ENCODE measurements around the gene GCA.
A peak's percentile ranks its signal among the peaks of the same experiment; 100 is the strongest.

Gene GCA

DNA sequence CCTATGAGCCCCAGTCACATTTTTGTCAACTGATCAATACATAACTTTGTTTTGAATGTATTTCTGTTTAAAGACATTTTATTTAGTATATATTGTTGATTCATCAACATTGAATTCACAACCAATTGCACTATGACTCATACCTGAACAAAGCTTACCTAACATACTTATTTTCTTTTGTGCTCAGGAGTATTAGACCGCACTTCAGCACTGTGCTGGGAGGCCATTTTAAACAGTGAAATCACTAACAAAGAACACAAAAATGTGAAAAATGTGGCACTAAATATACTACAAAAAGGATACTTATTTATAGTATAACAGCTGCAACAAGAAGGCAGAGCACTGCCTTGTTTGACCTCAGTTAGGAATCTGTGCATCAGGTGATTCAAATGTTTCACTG, 13.1 kb upstream of the GCA start:
- no peak for FAIRE-seq
- TF ChIP-seq POLR2AphosphoS5 (IDR thresholded peaks at IDR 0.05; ENCODE audit: low read depth, low read length) (no peak), POLR2A (IDR thresholded peaks at IDR 0.05; ENCODE audit: low read depth, low read length) (no peak)
- no peak for DNase-seq (ENCODE audit: insufficient read length)

DNA sequence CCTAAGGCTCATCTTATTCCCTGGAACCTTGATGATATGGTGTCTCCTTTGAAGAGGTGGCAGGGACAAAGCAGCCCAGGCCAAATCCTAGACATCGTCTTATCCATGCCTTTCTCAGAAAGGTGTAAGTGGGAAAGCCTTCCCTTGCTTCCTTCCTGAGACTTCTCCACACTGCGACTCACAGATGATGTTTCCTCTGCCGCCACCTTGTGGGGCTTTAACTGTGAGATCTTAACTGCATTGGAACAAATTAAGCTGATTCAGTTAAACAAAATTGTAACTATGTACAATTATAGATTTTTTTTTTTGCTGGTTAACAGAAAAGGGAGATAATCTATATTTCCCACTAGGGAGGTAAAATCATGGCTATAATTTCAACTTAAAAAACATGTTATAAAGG, 10.0 kb upstream of the GCA start:
- TF ChIP-seq POLR2AphosphoS5 (IDR thresholded peaks at IDR 0.05; ENCODE audit: low read depth, low read length) (no peak), TAF1 (IDR thresholded peaks at IDR 0.05; ENCODE audit: borderline replicate concordance, low read depth, low read length) (no peak), POLR2A (IDR thresholded peaks at IDR 0.05; ENCODE audit: low read depth, low read length) (no peak)
- DNase-seq (ENCODE audit: insufficient read length) (no peak), FAIRE-seq (no peak)

DNA sequence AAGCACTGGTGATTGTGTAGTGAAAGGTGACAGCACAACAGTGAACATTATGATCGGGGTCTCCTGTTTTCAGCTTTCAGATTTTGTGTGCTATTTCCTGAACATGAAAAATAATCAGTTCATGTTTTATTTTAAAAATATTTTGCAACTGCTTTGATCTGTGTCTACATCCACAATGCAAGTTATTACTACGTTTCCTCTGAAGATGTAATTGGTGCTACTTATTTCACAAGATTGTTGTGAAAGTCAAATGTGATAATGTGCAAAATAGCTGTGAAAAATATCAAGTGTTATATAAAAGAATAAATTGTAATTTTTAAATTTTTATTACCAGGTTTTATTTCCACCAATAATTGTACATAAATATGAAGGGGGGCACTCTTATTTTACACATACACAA, 6.1 kb upstream of the GCA start:
- TF ChIP-seq POLR2AphosphoS5 (IDR thresholded peaks at IDR 0.05; ENCODE audit: low read depth, low read length) (no peak), TAF1 (IDR thresholded peaks at IDR 0.05; ENCODE audit: borderline replicate concordance, low read depth, low read length) (no peak), POLR2A (IDR thresholded peaks at IDR 0.05; ENCODE audit: low read depth, low read length) (no peak)
- DNase-seq (ENCODE audit: insufficient read length) (no peak), FAIRE-seq (no peak)

DNA sequence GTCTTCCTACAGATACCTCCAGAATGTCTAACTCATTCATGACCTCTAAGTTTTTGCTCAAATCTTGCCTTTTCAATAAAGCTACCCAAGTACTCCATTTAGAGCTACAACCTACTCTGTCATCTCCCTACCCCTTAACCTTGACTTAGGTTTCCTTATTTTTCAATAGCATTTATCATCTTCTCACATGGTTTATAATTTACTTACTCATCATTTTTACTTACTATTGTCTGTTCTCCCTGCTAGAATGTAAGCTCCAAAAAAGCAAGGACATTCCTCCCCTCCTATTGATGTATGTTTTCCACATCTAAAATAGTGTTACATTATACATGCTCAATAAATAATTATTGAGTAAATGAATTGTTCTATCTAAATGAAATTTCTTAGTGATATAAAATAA, 3.1 kb upstream of the GCA start:
- FAIRE-seq (no peak), DNase-seq (ENCODE audit: insufficient read length) (no peak)
- no peak for TF ChIP-seq POLR2AphosphoS5 (IDR thresholded peaks at IDR 0.05; ENCODE audit: low read depth, low read length)
- TF ChIP-seq TAF1 (IDR thresholded peaks at IDR 0.05; ENCODE audit: borderline replicate concordance, low read depth, low read length) = no peak
- TF ChIP-seq POLR2A (IDR thresholded peaks at IDR 0.05; ENCODE audit: low read depth, low read length) = no peak

DNA sequence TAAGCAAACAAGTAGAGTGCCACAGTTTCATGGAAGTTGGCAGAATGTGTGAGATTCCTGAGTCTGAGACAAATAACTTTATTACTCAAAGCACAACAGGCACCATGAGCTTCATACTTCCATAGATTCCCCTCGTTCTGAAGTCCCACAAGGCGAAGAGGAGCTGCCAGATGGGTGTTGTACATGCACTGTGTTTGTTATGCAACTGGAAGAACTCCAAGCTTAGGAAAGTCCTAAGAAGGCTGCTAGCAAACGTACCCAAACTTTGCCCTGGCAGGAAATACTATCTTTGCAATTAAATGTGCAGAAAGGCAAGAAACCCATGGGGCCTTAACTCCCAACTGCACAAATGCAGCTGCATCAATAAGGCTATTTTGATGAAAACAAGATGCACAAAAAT, 1.6 kb upstream of the GCA start:
- DNase-seq (ENCODE audit: insufficient read length) = no peak
- FAIRE-seq = no peak
- TF ChIP-seq POLR2AphosphoS5 (IDR thresholded peaks at IDR 0.05; ENCODE audit: low read depth, low read length) (no peak), TAF1 (IDR thresholded peaks at IDR 0.05; ENCODE audit: borderline replicate concordance, low read depth, low read length) (no peak), POLR2A (IDR thresholded peaks at IDR 0.05; ENCODE audit: low read depth, low read length) (no peak)

DNA sequence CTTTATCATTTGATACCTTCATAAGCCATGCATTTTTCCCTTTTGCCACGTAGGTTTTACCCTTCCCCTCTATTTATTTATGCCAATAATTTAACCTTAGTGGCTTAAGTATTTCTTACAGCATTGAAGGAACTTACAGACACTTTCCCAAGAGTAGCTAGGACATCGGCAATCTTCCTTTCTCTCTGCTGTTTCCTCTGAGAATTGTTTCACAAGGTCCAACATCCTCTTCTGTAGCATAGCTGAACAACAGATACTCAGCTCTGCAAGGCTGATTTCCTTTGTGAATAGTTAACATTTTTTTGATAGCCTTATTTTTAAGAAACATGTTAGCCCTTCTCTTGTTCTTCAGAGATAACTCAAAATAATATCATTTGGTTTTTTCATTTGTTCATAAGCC, 1.1 kb upstream of the GCA start:
- no peak for TF ChIP-seq TAF1 (IDR thresholded peaks at IDR 0.05; ENCODE audit: borderline replicate concordance, low read depth, low read length)
- no peak for TF ChIP-seq POLR2AphosphoS5 (IDR thresholded peaks at IDR 0.05; ENCODE audit: low read depth, low read length)
- no peak for TF ChIP-seq POLR2A (IDR thresholded peaks at IDR 0.05; ENCODE audit: low read depth, low read length)
- DNase-seq (ENCODE audit: insufficient read length) (no peak), FAIRE-seq (no peak)

DNA sequence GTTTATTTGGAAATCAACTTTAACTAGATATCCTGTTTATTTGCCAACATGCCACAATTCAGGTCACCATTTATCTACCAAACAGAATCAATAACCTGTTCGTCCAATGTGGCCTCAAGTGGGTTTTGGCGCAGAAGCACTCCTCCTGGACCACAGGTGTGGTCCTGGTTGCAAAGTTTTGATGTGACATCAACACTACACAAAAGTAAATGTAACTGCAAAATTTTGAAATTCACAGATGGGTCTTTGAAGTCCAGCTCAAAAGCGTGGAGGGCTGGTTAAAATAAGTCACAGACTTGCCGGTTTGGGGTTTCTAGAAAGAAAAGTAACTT, 474 bp upstream of the GCA start:
- TF ChIP-seq TAF1 (IDR thresholded peaks at IDR 0.05; ENCODE audit: borderline replicate concordance, low read depth, low read length) (no peak), POLR2A (IDR thresholded peaks at IDR 0.05; ENCODE audit: low read depth, low read length) (no peak), POLR2AphosphoS5 (IDR thresholded peaks at IDR 0.05; ENCODE audit: low read depth, low read length) (no peak)
- DNase-seq (ENCODE audit: insufficient read length) = no peak
- FAIRE-seq = no peak

DNA sequence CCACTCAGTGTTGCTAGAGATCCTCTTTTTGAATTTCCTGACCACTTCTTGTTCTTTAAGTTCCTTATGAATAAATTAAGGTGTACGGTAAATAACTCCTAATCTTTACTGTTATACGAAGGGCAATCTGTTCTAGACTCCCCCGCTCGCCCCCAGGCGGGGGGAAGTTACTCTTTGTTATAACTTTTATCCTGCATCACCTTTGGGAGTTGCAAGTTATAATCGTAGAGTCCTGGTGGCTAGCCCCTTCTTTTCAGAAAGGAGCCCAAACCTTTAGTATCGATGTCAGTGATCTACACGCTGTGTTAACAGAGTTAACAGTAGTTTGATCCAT, 652 bp downstream of the GCA start:
- DNase-seq (ENCODE audit: insufficient read length) (no peak), FAIRE-seq (peak; percentile 14)
- TF ChIP-seq POLR2A (IDR thresholded peaks at IDR 0.05; ENCODE audit: low read depth, low read length) (no peak), POLR2AphosphoS5 (IDR thresholded peaks at IDR 0.05; ENCODE audit: low read depth, low read length) (no peak), TAF1 (IDR thresholded peaks at IDR 0.05; ENCODE audit: borderline replicate concordance, low read depth, low read length) (no peak)

DNA sequence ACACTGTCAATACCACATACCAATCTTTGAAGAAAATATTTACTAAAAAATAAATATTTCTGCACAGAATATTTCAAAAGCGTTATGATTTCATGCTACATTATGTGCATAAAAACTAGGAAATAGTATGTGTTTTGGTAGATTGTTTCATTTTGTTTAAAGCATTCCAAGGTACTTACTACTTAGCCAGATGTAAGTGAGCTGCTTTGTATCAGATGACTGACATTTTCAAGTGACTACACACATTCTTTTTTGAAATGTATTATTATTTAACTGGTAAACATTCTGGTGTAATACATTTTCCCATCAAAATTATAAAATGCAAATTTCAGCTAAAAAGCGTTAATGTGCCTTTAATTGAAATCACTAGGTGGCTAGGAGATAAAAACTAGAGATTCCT, 21.5 kb downstream of the GCA start:
- FAIRE-seq = no peak
- no peak for TF ChIP-seq POLR2A (IDR thresholded peaks at IDR 0.05; ENCODE audit: low read depth, low read length)
- no peak for TF ChIP-seq POLR2AphosphoS5 (IDR thresholded peaks at IDR 0.05; ENCODE audit: low read depth, low read length)
- TF ChIP-seq TAF1 (IDR thresholded peaks at IDR 0.05; ENCODE audit: borderline replicate concordance, low read depth, low read length) = no peak
- no peak for DNase-seq (ENCODE audit: insufficient read length)

DNA sequence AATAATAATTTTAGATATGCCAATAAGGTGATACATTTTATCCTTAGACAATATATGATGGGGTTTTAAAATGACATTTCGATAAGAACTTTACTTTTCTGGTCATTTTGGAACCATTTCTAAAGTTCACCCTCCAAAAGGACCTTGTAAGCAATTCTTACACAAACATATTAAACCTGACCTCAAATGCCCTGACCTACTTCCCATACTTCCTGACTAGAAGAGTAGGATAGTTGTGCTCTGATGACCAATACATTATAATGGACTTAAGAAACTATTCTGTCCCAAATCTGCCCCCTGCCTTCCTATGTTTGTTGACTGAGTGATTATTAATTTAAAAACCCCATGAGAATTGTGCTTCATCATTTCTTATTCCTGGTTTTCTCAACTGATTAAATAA, 24.6 kb downstream of the GCA start:
- FAIRE-seq = no peak
- DNase-seq (ENCODE audit: insufficient read length) = no peak
- TF ChIP-seq TAF1 (IDR thresholded peaks at IDR 0.05; ENCODE audit: borderline replicate concordance, low read depth, low read length) (no peak), POLR2AphosphoS5 (IDR thresholded peaks at IDR 0.05; ENCODE audit: low read depth, low read length) (no peak), POLR2A (IDR thresholded peaks at IDR 0.05; ENCODE audit: low read depth, low read length) (no peak)

DNA sequence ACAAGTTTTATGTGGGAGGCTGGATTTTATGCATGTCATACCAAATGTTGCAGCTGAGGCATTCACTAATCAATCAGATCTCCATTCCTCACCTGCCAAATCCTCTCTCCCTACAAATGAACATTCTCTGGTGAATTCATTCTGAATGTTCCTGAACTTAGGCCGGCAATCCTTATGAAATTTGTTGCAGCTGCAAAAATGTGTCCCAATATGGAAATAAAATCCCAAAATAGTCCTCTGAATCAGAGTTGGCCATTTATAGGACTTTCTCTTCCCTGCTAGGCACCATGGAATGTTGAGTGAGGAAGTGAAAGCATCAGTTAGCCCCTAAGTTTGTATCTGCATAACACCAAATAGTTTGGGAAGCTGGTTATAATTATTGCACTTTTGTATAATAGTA, 25.6 kb downstream of the GCA start:
- no peak for FAIRE-seq
- no peak for DNase-seq (ENCODE audit: insufficient read length)
- no peak for TF ChIP-seq POLR2A (IDR thresholded peaks at IDR 0.05; ENCODE audit: low read depth, low read length)
- no peak for TF ChIP-seq TAF1 (IDR thresholded peaks at IDR 0.05; ENCODE audit: borderline replicate concordance, low read depth, low read length)
- no peak for TF ChIP-seq POLR2AphosphoS5 (IDR thresholded peaks at IDR 0.05; ENCODE audit: low read depth, low read length)

DNA sequence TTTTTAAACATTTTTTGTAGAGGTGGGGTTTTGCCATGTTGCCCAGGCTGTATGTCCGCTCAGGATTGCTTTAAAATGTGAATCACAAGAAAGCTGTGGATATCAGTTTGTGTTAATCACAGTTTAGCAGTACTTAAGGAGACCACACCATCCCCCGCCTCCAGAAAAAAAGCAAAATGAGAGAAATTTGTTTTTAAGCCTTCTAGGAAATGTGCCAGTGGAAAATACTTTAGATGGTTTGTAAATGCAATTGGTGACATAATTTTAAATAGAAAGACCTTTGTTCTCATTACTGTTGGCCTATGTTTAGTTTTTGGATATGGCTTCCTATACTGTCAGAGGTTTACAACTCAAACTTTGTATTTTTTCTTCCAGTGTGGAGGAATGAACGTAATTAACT, 27.0 kb downstream of the GCA start:
- DNase-seq (ENCODE audit: insufficient read length) (no peak), FAIRE-seq (no peak)
- no peak for TF ChIP-seq POLR2AphosphoS5 (IDR thresholded peaks at IDR 0.05; ENCODE audit: low read depth, low read length)
- TF ChIP-seq POLR2A (IDR thresholded peaks at IDR 0.05; ENCODE audit: low read depth, low read length) = no peak
- TF ChIP-seq TAF1 (IDR thresholded peaks at IDR 0.05; ENCODE audit: borderline replicate concordance, low read depth, low read length) = no peak

DNA sequence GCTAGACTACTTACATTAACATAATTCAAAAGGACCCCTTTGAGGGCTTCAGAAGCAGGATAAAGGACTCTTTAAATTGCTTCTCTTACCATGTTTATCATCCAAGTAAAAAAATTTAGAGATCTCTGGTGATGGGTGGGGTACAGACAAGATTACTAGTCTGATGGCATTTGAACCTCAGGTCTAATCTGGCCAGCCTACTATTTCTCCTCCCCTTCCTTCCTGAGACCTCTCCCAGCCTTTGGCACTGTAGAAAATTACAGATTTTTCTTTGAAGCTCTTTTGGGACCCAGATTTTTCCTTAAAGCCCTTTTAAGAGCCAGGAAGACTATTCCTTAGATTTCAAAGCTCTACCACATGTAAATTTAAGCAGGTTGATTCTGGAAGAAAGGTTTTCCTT, 28.9 kb downstream of the GCA start:
- TF ChIP-seq TAF1 (IDR thresholded peaks at IDR 0.05; ENCODE audit: borderline replicate concordance, low read depth, low read length) = no peak
- DNase-seq (ENCODE audit: insufficient read length) (no peak), FAIRE-seq (no peak)

Measured in GM12892 (cell line).